Uterus (tissue), 4 donors: ENCODE results near the gene HTRA1. TPM values are rescaled to one million over a fixed set of nuclear protein-coding genes. Genes with fewer than 3 reads are reported as not detected.

Source experiments
- DNase-seq, 2 donors: peaks; one replicate each; pipeline ENCODE4 v3.0.0-alpha.2; 2019 to 2020
- H3K27ac ChIP-seq, 2 donors: fragments of 200-600 bp; sonication (generic); 1 replicate in 1 of 2; 2 replicates in 1 of 2; pipeline ENCODE4 v1.5.1; 2016 to 2018
- H3K27me3 ChIP-seq, 2 donors: fragments of 200-600 bp; sonication (generic); one replicate each; pipeline ENCODE4 v1.5.1; 2018 to 2019; ENCODE audit warnings: control low read depth in 1 of 2
- H3K36me3 ChIP-seq, 2 donors: fragments of 200-600 bp; sonication (generic); one replicate each; pipeline ENCODE4 v1.5.1; 2019; ENCODE audit warnings: control low read depth in 1 of 2
- H3K4me1 ChIP-seq, 2 donors: fragments of 200-600 bp; sonication (generic); one replicate each; pipeline ENCODE4 v1.5.1; 2018 to 2019; ENCODE audit warnings: control low read depth in 1 of 2
- H3K4me3 ChIP-seq, 2 donors: fragments of 200-600 bp; sonication (generic); 1 replicate in 1 of 2; 2 replicates in 1 of 2; pipeline ENCODE4 v1.5.1; 2018 to 2019; ENCODE audit warnings: mild to moderate bottlenecking in 1 of 2
- H3K9me3 ChIP-seq, 2 donors: fragments of 200-600 bp; sonication (generic); one replicate each; pipeline ENCODE4 v1.5.1; 2019; ENCODE audit warnings: control low read depth in 1 of 2
- CTCF ChIP-seq, 4 experiments: fragments of 200-600 bp in 2 of 4; fragments of 450-650 bp in 2 of 4; sonication (generic) in 2 of 4; IDR thresholded peaks; one replicate each; pipeline ENCODE4 v1.5.1; 2016 to 2019; ENCODE audit warnings: antibody characterized with exemption in 4 of 4, mild to moderate bottlenecking in 2 of 4, moderate library complexity in 1 of 4
- POLR2A ChIP-seq, 2 donors: fragments of 450-650 bp; IDR thresholded peaks; one replicate each; pipeline ENCODE4 v1.6.1; 2016; ENCODE audit warnings: antibody characterized with exemption in 2 of 2, mild to moderate bottlenecking in 1 of 2, moderate library complexity in 1 of 2
- intact Hi-C: fragments of 100-400 bp; cut with DNase I; formaldehyde crosslinking; loops from one replicate; pipeline ENCODE4 v1.15.1; 2023; ENCODE audit warnings: low total_unique reads
- total RNA-seq, 4 donors: library from RNA; depleted of rRNA in 3 of 4; stranded (reverse); fragments of >200 nt in 3 of 4; gene quantifications; one replicate each; pipeline versions ENCODE4 v1.1.0 to v1.2.4, GENCODE V29; 2014 to 2023
- donor health status: DM: yes; HTN: yes; CAD: no.

HTRA1 gene
- total RNA-seq, 4 donors from 2014 or later = 98.3 to 153 (median 142) TPM

- H3K36me3 ChIP-seq = no peaks in the 10 kb centered on the region
- H3K27me3 ChIP-seq = no peaks in the 10 kb centered on the region
- intact Hi-C loops = no loop called here
- H3K4me3 ChIP-seq = no peak overlapping the region
- H3K4me1 ChIP-seq = no peaks in the 10 kb centered on the region
- H3K27ac ChIP-seq = no peak overlapping the region
- no peak for DNase-seq
- H3K9me3 ChIP-seq = no peaks in the 10 kb centered on the region
- TF ChIP-seq POLR2A (IDR thresholded peaks at IDR 0.05) (no peak), CTCF (IDR thresholded peaks at IDR 0.05) (no peak)
Measured at GRCh38 chr10:122531261-122531660, 69.9 kb downstream of the HTRA1 start.

GRCh38 chr10:122531939-122532338 lies 70.6 kb downstream of the HTRA1 start:
- no peak overlapping the region for H3K27ac ChIP-seq
- H3K9me3 ChIP-seq = no peaks in the 10 kb centered on the region
- H3K4me3 ChIP-seq = no peak overlapping the region
- TF ChIP-seq CTCF (IDR thresholded peaks at IDR 0.05) (no peak), POLR2A (IDR thresholded peaks at IDR 0.05) (no peak)
- intact Hi-C loops = no loop called here
- no peak for DNase-seq
- no peaks in the 10 kb centered on the region for H3K4me1 ChIP-seq
- H3K27me3 ChIP-seq = no peaks in the 10 kb centered on the region
- H3K36me3 ChIP-seq = no peaks in the 10 kb centered on the region

- no peak for DNase-seq
- Histone ChIP-seq H3K9me3 (no peaks in the 10 kb centered on the region), H3K27me3 (no peaks in the 10 kb centered on the region), H3K27ac (no peak overlapping the region), H3K4me3 (no peak overlapping the region), H3K36me3 (no peaks in the 10 kb centered on the region), H3K4me1 (no peaks in the 10 kb centered on the region)
- no peak for TF ChIP-seq CTCF (IDR thresholded peaks at IDR 0.05)
- TF ChIP-seq POLR2A (IDR thresholded peaks at IDR 0.05) = no peak
- intact Hi-C loops = no loop called here
Measured at GRCh38 chr10:122532601-122533296, 71.4 kb downstream of the HTRA1 start.

- H3K4me3 ChIP-seq = no peak overlapping the region
- H3K36me3 ChIP-seq = no peaks in the 10 kb centered on the region
- intact Hi-C loops = no loop called here
- H3K9me3 ChIP-seq = no peaks in the 10 kb centered on the region
- H3K4me1 ChIP-seq = no peaks in the 10 kb centered on the region
- no peak overlapping the region for H3K27ac ChIP-seq
- H3K27me3 ChIP-seq = no peaks in the 10 kb centered on the region
- no peak for TF ChIP-seq POLR2A (IDR thresholded peaks at IDR 0.05)
- no peak for TF ChIP-seq CTCF (IDR thresholded peaks at IDR 0.05)
- no peak for DNase-seq
Measured at GRCh38 chr10:122537545-122537944, 76.2 kb downstream of the HTRA1 start.

GRCh38 chr10:122541541-122542002 lies 80.2 kb downstream of the HTRA1 start:
- no peaks in the 10 kb centered on the region for H3K4me1 ChIP-seq
- no peaks in the 10 kb centered on the region for H3K9me3 ChIP-seq
- intact Hi-C loops = no loop called here
- no peak overlapping the region for H3K4me3 ChIP-seq
- no peak overlapping the region for H3K27ac ChIP-seq
- no peak for DNase-seq
- no peaks in the 10 kb centered on the region for H3K36me3 ChIP-seq
- no peak for TF ChIP-seq POLR2A (IDR thresholded peaks at IDR 0.05)
- TF ChIP-seq CTCF (IDR thresholded peaks at IDR 0.05) = no peak
- no peaks in the 10 kb centered on the region for H3K27me3 ChIP-seq
